Activated T-cell treated with anti-CD3 and anti-CD28 coated beads, Interleukin-2, amount 50 U/mL, for 1 hour (primary cell): Measurements from ENCODE around the gene MAGIX.
A peak's percentile ranks its signal among the peaks of the same experiment; 100 is the strongest.
"Not testable (repeated sequence)": the region's sequence is repeated elsewhere in the genome, so short reads cannot be mapped to it uniquely, and the experiment has no call there.

Source experiments
- DNase-seq: peaks from one replicate; pipeline ENCODE4 v3.0.0-alpha.2; 2020

The MAGIX gene

DNA sequence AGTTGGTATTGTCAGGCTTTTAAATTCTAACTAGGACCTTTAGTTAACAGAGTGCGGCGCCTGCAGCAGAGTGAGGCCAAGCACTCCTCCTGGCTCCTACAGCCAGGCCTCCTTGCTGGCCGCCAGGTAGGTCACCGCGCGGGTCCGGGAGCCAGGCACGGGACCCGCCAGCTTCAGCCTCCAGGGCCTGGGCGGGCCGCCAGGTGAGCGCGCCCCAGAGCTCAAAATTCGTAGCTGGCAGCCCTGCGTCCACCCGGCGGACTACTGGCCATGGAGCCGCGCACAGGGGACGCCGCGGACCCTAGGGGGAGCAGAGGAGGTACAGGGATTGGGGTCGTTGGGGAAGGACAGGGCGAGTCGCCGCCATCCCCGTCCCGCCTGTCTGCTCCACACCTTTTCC, at the start of gene MAGIX:
Gene MAGIX, plus strand, starts transcription at position 139 of the 400 bp plus-strand sequence. Its CDS starts 132 bp downstream, at position 271.
- no peak for DNase-seq

DNA sequence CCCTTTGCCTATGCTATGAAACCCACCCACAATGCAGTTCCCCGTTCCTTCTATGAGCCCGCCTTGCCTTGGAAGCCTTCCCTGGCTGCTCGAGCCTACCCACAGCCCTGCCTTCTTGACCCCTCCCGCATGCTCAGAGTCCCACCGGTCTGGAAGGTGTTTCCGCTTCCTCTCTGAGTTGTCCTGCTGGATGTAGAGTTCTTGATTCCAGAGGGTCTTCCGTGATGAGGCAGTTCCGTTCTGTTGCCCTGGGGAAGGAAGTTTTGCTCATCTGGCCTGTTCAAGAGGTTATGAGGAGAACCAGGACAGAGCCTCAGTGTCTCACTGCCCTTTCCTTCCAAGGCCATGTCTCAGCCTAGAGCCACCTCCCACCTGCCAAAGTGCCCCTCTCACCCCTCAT, 46.5 kb upstream of the MAGIX start:
- DNase-seq = no peak

DNA sequence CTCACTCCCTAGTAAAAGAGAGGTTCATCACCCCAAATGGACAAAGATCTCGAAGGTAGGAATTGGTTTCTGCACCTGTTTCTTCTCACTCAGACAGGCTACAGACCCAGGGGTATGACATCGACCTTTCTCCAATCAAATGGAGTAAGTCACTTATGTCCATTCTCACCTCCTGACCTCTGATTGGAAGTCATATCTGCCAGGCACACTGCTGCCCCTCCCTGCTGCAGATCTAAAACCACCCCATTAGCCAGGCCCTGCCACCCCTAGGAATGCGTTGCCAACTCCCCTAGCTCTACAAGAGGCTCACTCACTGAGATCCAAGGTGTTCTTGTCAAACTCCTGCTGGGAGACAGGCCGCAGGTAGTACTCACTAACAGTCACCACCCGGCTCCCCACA, 45.8 kb upstream of the MAGIX start:
- no peak for DNase-seq

DNA sequence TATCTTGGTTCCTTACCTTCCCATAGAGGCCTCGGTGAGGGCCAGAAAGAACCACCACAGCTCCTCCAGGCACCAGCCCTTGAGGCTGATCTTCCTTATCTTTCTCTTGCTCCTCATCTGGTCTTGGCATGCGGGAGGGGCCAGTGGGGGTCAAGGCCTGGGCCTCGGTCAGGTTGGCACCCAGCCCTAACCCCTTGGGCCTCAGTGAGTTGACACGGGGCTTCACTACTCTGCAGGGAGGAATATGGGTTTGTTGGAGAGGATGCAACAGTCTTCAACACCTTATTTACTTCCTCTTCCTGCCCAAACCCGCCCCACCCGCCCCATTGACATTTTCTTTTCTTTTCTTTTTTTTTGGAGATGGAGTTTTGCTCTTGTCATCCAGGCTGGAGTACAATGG, 45.0 kb upstream of the MAGIX start:
- DNase-seq = no peak

DNA sequence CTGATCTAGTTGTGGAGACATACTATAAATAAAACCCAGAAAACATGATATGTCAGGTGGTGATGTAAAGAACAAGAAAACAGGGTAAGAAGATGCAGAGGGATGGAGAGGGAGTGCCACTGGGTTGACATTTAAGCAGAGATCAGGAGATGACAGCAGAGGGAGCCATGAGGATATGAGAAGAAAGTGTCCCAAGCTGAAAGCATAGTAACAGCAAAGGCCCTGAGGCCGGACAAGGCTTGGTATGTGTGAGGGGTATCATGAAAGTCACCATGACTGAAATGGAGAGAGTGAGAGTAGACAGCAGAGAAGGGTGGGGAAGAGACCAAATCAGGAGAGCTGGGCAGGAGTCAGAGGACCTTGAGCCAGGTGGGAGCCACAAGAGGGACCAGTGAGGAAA, 42.5 kb upstream of the MAGIX start:
- DNase-seq = no peak

DNA sequence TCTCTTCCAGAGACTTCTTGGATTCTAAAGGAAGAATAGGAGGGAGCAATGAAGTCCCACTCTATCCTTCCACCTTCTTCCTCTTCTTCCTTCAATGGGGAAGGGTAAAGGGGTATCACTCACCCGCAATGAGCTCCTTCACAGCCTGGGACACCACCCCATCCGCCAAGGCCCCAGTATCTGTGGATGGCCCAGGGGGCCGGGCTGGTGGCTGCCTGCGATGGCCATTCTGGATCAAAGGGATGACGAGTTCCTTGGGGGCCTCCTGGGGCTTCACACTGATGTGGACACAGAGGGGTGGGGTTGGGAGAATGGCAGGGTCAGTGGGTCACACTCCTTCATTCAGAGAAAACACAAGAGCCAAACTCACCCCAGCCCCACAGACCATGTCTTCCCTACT, 40.1 kb upstream of the MAGIX start:
- DNase-seq = no peak

DNA sequence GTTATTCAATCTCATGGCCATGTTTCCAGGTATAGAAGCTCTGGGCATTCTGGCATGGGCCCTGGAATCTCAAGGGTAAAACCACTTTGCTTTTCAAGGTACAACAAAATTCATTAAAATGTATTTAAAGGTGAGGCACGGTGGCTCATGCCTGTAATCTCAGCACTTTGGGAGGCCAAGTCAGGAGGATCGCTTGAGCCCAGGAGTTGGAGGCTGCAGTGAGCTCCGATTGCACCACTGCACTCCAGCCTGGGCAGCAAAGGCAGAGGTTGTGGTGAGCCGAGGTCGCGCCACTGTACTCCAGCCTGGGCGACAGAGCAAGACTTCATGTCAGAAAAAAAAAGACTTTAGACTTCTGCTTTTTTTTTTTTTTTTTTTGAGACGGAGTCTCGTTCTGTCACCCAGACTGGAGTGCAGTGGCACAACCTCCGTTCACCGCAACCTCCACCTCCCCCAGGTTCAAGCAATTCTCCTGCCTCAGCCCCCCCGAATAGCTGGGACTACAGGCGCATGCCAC, 34.8 kb upstream of the MAGIX start:
- not testable (repeated sequence) for DNase-seq

DNA sequence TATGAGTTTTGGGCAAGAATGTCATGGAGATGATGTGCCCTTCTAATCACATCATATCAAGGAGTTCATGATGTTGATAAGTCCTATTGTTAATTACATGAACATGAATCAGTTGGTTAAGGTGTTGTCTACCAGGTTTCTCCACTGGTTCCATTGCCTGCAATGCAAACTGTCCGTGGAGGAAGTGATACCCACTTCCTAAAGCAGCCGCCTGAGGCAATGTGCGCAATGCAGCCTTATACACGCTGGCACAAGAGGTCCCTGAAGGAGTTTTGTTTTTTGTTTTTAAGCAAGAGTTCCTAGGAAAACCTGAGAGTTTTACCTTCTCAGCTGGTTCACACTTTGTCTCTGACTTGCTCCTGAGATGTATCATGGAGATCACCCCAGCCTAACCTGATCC, 33.1 kb upstream of the MAGIX start:
- no peak for DNase-seq

DNA sequence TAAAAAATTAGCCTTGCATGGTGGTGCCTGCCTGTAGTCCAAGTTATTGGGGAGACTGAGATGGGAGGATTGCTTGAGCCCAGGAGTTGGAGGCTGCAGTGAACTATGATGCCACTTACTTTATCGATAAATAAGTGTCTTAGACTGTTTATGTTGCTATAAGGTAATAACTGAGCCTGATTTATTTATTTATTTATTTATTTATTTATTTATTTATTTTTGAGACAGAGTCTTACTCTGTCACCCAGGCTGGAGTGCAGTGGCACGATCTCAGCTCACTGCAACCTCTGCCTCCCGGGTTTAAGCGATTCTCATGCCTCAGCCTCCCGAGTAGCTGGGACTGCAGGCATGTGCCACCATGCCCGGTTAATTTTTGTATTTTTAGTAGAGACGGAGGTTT, 30.3 kb upstream of the MAGIX start:
- not testable (repeated sequence) for DNase-seq

DNA sequence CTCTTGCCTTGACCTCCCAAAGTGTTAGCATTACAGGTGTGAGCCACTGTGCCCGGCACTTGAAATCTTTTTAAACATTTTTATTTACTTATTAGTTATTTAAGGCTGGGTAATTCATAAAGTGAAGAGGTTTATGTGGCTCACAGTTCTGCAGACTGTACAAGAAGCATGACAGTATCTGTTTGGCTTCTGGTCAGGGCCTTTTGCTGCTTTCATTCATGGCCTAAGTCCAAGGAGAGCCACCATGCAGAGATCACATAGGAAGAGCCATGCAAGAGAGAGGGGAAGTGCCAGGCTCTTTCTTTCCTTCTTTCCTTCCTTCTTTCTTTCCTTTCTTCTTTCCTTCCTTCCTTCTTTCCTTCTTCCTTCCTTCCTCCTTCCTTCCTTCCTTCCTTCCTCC, 28.8 kb upstream of the MAGIX start:
- no peak for DNase-seq

DNA sequence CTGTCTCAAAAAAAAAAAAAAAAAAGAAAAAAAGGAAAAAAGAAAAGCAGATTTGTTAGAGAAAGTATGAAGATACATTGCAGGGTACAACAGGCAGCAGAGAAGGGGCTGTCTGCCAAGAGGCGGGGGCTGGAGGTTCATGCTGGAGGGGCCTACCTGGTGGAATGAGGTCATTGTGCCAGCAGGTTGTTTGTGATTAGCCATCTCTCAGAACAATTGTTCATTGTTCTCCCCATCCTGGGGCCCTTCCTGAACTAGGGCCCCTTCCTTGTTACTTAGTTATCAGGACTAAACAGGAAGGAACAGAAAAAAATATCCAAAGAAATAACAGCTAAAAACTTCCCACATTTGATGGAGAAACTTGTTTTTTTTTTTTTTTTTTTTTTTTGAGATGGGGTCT, 25.1 kb upstream of the MAGIX start:
- DNase-seq = no peak

DNA sequence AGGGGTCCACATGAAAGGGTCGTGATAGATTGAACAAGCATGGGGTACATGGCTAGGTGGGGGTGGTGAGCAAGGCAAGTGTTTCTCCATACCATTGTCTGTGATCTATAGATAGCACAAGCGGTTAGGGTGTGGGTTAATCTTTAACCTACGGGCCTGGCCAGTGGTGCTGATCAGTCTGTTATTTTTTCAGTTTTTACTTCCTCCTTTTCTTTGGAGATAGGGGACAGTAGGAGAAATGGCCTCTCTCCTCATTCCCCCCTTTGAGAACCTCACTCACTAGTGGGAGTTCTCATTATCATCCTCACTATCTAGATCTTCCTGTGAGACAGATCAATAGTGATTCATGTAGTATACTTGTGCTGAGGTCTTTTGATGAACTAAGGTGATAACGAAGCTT, 22.8 kb upstream of the MAGIX start:
- no peak for DNase-seq

DNA sequence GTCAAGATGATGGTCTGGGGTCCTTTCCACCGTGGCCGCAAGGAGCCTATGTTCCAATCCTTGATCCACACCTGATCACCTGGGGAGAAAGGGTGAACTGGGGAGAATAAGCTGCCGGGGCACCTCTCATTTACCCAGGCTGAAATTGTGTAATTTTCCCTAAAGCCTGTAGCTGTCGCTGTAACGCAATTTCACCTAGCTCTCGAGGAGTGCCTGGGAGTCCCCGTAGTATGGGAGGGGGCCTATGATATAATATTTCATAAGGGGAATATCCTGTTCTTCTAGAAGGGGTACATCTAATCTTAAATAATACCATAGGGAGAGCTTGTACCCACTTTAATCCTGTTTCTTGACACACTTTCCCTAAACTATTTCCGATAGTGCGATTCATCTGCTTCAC, 20.3 kb upstream of the MAGIX start:
- DNase-seq = not testable (repeated sequence)

DNA sequence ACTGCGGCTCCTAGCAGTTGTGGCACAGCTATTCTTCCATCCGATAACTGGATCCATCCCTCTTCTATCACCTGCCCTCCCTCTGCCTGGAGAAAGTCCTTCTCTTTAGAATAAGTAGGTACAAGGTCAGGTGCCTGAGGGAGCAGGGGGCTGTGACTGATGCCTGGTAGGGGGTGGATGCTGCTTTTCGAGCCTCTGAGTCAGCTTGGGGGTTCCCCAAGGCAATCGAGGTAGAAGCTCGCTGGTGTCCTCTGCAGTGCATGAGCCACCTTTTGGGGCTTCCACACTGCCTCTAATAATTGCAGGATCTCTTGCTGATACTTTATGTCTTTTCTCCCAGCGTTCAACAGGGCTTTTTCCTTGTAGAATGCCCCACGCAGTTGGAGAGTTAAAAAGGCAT, 19.4 kb upstream of the MAGIX start:
- DNase-seq = not testable (repeated sequence)

DNA sequence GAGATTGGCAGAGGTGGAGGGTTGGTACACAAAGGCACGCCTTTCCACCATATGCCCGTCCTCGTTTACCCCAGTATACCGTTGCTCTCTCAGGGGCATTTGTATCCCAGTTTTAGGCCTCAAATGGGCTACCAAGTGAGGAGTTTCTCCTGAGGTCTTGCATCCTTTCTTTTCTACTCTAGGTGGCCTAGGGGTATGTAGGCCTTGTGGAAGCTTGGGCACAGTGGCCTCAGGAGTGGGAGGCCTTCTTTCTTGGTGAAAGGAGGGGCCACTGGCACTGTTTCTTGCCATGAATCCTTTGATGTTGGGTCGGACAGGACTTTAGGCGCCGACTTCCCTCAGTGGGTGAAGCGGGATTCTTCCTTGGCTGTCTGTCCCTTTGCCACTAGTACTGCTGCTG, 15.3 kb upstream of the MAGIX start:
- no peak for DNase-seq

DNA sequence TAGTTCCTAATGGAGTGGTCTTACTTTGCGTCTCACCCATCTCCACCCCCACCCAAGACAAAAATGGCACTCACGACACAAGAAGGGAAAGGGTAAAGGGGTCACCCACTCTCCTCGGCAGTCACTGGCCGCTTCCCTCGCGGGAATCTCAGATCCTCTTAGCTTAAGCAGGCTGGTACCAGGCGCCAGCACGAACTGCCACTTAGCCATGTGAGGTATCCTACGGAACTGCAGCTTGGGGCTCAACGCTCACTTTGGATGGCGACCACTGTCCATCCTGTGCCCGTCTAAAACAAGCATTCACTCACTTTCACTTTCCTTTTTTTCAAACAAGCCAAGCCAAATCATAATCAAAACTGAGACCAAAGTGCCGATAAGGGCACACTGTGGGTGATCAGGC, 14.6 kb upstream of the MAGIX start:
- no peak for DNase-seq

DNA sequence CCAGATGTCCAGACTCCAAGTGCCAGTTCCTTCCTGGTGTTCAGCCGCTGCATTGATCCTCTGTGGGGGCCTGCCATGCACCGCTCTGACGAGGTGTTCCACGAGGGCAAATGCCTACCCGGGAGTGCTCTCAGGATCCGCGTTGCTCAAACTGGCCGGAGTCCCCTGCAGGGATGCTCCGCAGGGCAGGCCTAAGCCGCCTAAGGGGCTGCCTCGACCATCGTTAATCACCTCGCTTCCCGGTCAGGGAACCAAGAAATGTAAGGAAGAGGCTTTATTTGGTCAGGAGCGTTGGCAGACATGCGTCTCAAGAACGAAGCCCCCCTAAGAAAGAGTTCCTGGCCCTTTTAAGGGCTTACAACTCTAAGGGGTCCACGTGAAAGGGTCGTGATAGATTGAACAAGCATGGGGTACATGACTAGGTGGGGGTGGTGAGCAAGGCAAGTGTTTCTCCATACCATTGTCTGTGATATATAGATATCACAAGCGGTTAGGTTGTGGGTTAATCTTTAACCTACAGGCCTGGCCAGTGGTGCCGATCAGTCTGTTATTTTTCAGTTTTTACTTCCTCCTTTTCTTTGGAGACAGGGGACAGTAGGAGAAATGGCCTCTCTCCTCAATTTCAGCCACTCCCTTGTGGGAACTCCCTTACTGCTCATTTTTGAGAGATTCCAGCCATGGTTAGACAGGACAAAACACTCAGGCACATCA, 14.0 kb upstream of the MAGIX start:
- not testable (repeated sequence) for DNase-seq

DNA sequence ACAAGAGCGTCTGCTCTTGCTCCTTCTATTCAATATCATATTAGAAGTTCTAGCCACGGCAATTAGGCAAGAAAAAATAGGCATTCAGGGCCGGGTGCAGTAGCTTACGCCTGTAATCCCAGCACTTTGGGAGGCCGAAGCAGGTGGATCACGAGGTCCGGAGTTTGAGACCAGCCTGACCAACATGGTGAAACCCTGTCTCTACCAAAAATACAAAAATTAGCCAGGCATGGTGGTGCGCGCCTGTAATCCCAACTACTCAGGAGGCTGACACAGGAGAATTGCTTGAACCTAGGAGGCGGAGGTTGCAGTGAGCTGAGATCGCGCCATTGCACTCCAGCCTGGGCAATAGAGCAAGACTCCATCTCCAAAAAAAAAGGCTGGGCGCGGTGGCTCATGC, 13.3 kb upstream of the MAGIX start:
- DNase-seq = not testable (repeated sequence)

DNA sequence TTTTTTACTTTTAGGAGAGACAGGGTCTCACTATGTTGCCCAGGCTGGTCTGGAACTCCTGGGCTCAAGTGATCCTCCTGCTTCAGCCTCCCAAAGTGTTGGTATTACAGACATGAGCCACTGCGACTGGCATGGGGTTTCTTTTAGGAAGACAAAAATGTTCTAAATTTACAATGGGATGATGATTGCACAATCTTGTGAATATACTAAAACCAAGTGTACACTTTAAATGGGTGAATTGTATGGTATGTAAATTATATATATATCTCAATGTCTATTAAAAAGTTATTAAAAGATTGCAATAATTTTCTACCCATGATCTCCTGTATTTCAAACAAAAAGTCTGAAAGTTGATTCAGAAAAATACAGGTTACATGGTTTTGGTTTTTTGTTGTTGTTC, 9.1 kb upstream of the MAGIX start:
- DNase-seq = no peak

DNA sequence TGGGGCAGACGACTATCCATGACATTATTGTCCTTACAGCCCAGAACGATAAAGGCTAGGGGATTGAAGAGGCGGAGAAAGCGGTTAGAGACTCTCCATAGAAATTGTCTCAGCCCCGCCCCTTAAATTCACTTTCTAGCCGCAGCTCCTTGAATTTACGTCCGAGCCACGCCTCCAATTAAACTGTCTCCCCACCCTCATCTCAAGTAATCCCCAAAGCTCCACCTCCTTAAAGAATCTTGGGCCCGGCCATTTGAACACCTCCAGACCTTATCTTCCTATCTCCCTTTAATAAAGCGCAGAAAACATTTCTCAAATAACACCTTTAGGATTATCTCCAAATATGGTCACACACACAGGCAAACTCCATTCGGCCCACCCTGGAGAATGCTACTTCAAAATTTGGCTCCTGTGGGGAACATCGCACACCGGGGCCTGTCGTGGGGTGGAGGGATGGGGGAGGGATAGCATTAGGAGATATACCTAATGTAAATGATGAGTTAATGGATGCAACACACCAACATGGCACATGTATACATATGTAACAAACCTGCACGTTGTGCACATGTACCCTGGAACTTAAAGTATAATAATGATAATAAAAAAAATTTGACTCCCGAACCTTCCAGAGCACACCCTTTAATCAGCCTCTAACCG, 7.2 kb upstream of the MAGIX start:
- no peak for DNase-seq

DNA sequence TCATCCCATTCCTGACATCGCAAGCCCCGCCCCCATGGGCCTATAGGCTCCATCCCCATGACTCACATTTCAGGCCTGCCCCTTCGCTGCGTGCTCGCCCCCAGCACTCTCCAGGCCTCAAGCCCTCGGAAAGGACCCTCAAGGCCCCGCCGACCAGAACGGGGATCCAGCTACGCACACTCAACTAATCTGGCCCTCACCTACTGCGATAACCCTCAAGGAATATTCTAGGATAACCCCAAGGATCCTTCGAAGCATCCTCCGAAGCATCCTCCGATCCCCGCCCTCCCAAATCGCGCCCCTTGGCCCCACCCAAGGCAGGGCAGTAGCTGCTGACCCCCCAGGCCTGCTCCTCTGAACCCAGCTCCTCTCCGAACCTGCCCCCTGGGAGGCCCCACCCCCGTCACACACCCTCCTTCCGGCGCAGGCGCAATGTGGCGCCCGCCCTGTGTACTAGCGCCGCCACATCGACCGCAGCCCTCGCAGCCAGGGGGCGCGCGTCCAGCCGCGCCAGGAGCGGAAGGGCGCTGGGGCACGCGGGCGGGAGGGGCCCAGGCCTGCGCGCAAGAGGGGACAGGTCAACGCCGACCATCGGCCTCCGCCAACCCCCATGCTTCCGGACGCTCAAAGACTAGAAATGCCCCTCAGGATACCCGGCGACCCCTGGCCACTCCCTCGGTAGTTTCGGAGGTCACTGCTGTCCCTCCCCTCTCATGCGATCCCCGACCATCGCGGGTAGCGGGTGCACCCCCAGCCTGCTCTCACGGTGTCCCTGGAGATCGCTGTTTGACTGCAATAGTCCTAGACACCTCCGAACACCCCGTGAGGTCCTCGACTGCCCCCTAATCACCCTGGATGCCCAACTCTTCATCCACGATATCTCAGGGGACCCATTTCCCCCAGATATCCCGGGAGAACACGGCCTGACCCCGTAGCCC, 6.4 kb upstream of the MAGIX start:
- peak; percentile 86 for DNase-seq

DNA sequence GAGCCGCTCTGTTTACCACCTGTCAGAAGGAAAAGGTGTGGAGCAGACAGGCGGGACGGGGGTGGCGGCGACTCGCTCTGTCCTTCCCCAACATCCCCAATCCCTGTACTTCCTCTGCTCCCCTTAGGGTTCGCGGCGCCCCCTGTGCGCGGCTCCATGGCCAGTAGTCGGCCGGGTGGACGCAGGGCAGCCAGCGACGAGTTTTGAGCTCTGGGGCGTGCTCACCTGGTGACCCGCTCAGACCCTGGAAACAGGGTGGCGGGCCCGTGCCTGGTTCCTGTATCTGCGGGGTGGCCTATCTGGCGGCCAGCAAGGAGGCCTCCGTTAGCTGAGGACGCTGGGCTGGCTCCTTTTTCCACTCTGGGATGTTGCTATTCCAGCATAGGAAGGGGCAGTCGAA, 5.4 kb upstream of the MAGIX start:
- no peak for DNase-seq

DNA sequence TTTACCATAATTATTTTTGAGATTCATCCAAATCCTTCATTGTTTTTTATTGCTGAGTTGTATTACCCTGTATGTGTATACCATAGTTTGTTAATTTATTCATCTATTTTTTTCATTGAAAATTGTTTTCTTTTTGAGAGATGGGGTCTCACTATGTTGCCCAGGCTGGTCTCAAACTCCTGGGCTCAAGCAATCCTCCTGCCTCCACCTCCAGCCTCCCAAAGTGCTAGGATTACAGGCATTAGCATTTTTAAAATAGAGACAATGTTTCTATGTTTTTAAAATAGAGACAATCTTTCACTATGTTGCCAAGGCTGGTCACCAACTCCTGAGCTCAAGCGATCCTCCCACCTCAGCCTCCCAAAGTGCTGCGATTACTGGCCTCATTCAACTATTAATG, 1.6 kb upstream of the MAGIX start:
- DNase-seq = no peak

DNA sequence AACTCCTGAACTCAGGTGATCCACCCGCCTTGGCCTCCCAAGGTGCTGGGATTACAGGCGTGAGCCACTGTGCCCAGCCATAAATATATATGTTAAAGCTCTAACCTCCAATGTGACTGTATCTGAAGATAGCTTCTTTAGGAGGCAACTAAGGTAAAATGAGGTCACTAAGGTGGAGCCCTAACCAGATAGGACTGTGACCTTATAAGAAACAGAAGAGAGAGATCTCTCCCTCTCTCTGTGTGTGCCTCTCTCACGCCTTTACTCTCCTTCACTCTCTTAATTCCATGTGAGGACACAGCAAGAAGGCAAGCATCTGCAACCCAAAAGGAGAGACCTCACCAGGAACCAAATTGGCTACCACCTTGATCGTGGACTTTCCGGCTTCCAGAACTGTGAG, 926 bp upstream of the MAGIX start:
- DNase-seq = no peak
